DMS53 (cell line): ENCODE results near the gene RAB3D.

ENCODE experiments used
- DNase-seq: peaks from one replicate; lab custom pipeline; 2025; lab: John Stamatoyannopoulos, UW

RAB3D gene

GRCh38 chr19:11339254-11340098 is at the start of gene RAB3D:
Gene RAB3D, minus strand, starts transcription at chr19:11339657. Its CDS starts 2,258 bp downstream, at chr19:11337399.
- peak; percentile 95 for DNase-seq

GRCh38 chr19:11387162-11388034 is 47.9 kb upstream of the RAB3D start:
- DNase-seq = peak; percentile 42

- no peak for DNase-seq
Measured at GRCh38 chr19:11384778-11385129, 45.3 kb upstream of the RAB3D start.

- no peak for DNase-seq
Measured at GRCh38 chr19:11383706-11384048, 44.2 kb upstream of the RAB3D start.

GRCh38 chr19:11382898-11383705 is 43.6 kb upstream of the RAB3D start:
- peak; percentile 85 for DNase-seq

GRCh38 chr19:11380653-11381537 is 41.4 kb upstream of the RAB3D start:
- peak; percentile 96 for DNase-seq

- DNase-seq = no peak
Measured at GRCh38 chr19:11379857-11380350, 40.4 kb upstream of the RAB3D start.

GRCh38 chr19:11379269-11379845 is 39.9 kb upstream of the RAB3D start:
- DNase-seq = peak; percentile 29

GRCh38 chr19:11378319-11379189 is 39.1 kb upstream of the RAB3D start:
- DNase-seq = peak; percentile 75

- DNase-seq = no peak
Measured at GRCh38 chr19:11377756-11378155, 38.3 kb upstream of the RAB3D start.

- peak; percentile 55 for DNase-seq
Measured at GRCh38 chr19:11377237-11377636, 37.8 kb upstream of the RAB3D start.

- DNase-seq = peak; percentile 79
Measured at GRCh38 chr19:11375143-11375948, 35.9 kb upstream of the RAB3D start.

- peak; percentile 99 for DNase-seq
Measured at GRCh38 chr19:11374433-11375142, 35.1 kb upstream of the RAB3D start, which contains the start of gene SWSAP1. Gene SWSAP1, plus strand, starts transcription at chr19:11374666. Its CDS starts 15 bp downstream, at chr19:11374681.

- DNase-seq = peak; percentile 72
Measured at GRCh38 chr19:11373885-11374432, 34.5 kb upstream of the RAB3D start.

GRCh38 chr19:11373166-11373884 is 33.9 kb upstream of the RAB3D start:
- DNase-seq = peak; percentile 95

GRCh38 chr19:11370744-11371143 is 31.3 kb upstream of the RAB3D start:
- DNase-seq = no peak

GRCh38 chr19:11367528-11367927 is 28.1 kb upstream of the RAB3D start:
- no peak for DNase-seq
